GM23248 (cell line): Measurements from ENCODE around the gene DHDDS. TPM values are rescaled to one million over a fixed set of nuclear protein-coding genes. Genes with fewer than 3 reads are reported as not detected.
A peak's percentile ranks its signal among the peaks of the same experiment; 100 is the strongest.

Experiments used
- DNase-seq: peaks from one replicate; pipeline ENCODE4 v3.0.0-alpha.2; 2015
- H2AFZ ChIP-seq: fragments of 200-600 bp; sonication (generic); 2 replicates; pipeline ENCODE4 v1.6.1; 2016; ENCODE audit warnings: antibody characterized with exemption
- H3F3A ChIP-seq: fragments of 200-600 bp; sonication (generic); 2 replicates; pipeline ENCODE4 v1.6.1; 2016; ENCODE audit warnings: mild to moderate bottlenecking, antibody characterized with exemption, mixed run types; ENCODE audit not compliant: insufficient read depth
- H3K27ac ChIP-seq: fragments of 200-600 bp; sonication (generic); 2 replicates; pipeline ENCODE4 v1.5.1; 2016; ENCODE audit warnings: mild to moderate bottlenecking
- H3K27me3 ChIP-seq: fragments of 200-600 bp; sonication (generic); replicated peaks from 2 replicates; pipeline ENCODE4 v1.6.1; 2016; ENCODE audit warnings: mild to moderate bottlenecking; ENCODE audit not compliant: insufficient read depth
- H3K36me3 ChIP-seq: fragments of 200-600 bp; sonication (generic); 2 replicates; pipeline ENCODE4 v1.6.1; 2016; ENCODE audit warnings: low read depth, mild to moderate bottlenecking
- H3K4me1 ChIP-seq: fragments of 200-600 bp; sonication (generic); 2 replicates; pipeline ENCODE4 v1.6.1; 2016; ENCODE audit warnings: mild to moderate bottlenecking; ENCODE audit not compliant: insufficient read depth
- H3K4me2 ChIP-seq: fragments of 200-600 bp; sonication (generic); one replicate; pipeline ENCODE4 v1.6.1; 2016; ENCODE audit warnings: mild to moderate bottlenecking; ENCODE audit not compliant: unreplicated experiment
- H3K4me3 ChIP-seq: fragments of 200-600 bp; sonication (generic); 2 replicates; pipeline ENCODE4 v1.5.1; 2016; ENCODE audit warnings: mild to moderate bottlenecking
- H3K79me2 ChIP-seq: fragments of 200-600 bp; sonication (generic); 2 replicates; pipeline ENCODE4 v1.6.1; 2016; ENCODE audit warnings: mild to moderate bottlenecking; ENCODE audit not compliant: insufficient read depth
- H3K9ac ChIP-seq: fragments of 200-600 bp; sonication (generic); 2 replicates; pipeline ENCODE4 v1.6.1; 2016; ENCODE audit warnings: mild to moderate bottlenecking
- H3K9me2 ChIP-seq: fragments of 200-600 bp; sonication (generic); 2 replicates; pipeline ENCODE4 v1.6.1; 2016; ENCODE audit warnings: mixed run types, mild to moderate bottlenecking, moderate library complexity; ENCODE audit not compliant: insufficient read depth
- H3K9me3 ChIP-seq: fragments of 200-600 bp; sonication (generic); one replicate; pipeline ENCODE4 v1.6.1; 2017; ENCODE audit warnings: low read depth
- H4K20me1 ChIP-seq: fragments of 200-600 bp; sonication (generic); 2 replicates; pipeline ENCODE4 v1.6.0; 2016; ENCODE audit not compliant: insufficient read depth
- EZH2 ChIP-seq: fragments of 200-600 bp; sonication (generic); IDR thresholded peaks from 2 replicates; pipeline ENCODE4 v1.6.1; 2018; ENCODE audit warnings: antibody characterized with exemption, mild to moderate bottlenecking; ENCODE audit not compliant: insufficient read depth, poor library complexity, severe bottlenecking
- EZH2phosphoT487 ChIP-seq: fragments of 200-600 bp; sonication (generic); IDR thresholded peaks from 2 replicates; pipeline ENCODE4 v1.6.1; 2018; ENCODE audit warnings: antibody characterized with exemption, moderate library complexity, mild to moderate bottlenecking, low read depth; ENCODE audit not compliant: insufficient read depth
- WGBS, 2 experiments: methylation state at CpG; one replicate each; pipeline ENCODE4 v1.1.6; 2015 to 2017; ENCODE audit warnings: low lambda C conversion rate in 2 of 2, low coverage in 1 of 2; ENCODE audit errors: missing lambda C conversion rate in 2 of 2; 5-methylcytosine and 5-hydroxymethylcytosine counted together
- in situ Hi-C: fragments of 300-500 bp; cut with MboI; formaldehyde crosslinking; loops from 2 replicates; pipeline ENCODE4 v1.15.0; 2020
- polyA plus RNA-seq: library from polyadenylated mRNA; unstranded; fragments of >200 nt; fragmentation: Nextera tagmentation; extraction: Ambion mirVana; gene quantifications from 2 replicates; pipeline ENCODE4 v1.2.1, GENCODE V29; 2016
- total RNA-seq: library from RNA; depleted of rRNA; stranded (reverse); fragments of >200 nt; shearing (Covaris generic); gene quantifications from 2 replicates; pipeline ENCODE4 v1.2.3, GENCODE V29; 2014

Gene DHDDS
- total and polyA plus RNA-seq, 2 experiments from 2014 or later: 46.9 to 50.8 TPM

DNA sequence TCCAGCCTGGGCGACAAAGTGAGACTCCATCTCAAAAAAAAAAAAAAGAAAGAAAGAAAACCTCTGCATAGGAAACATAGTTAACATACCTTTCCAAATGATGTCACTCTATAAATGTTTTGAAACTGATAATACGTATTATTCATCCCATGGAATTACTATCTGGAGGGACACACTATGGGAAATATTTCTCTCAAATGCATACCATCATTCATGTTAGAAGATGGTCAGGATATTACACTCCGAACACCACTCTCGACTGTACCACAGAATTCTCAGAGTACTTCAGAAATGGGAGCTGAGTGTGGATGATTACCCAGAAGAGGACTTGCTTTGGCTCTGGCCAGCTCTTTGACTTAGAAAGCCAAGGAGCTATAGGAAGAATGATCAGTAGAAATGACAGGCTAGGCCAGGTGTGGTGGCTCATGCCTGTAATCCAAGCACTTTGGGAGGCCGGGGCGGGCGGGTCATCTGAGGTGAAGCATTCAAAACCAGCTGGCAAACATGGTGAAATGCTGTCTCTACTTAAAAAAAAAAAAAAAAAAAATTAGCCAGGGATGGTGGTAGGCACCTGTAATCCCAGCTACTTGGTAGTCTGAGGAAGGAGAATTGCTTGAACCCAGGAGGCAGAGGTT lies 26.7 kb upstream of the DHDDS start:
- 64% methylated on average over 6 to 7 of the region's 7 CpGs for WGBS, 2 experiments
- in situ Hi-C loops: no loop called here
- no peaks in the 10 kb centered on the region for H3K9me2 ChIP-seq
- H4K20me1 ChIP-seq: no peaks in the 10 kb centered on the region
- H3K4me3 ChIP-seq: no peak overlapping the region
- peak; percentile 41 for DNase-seq
- no peak overlapping the region for H3K27ac ChIP-seq
- peak overlapping the region; percentile 28 for H3K4me2 ChIP-seq
- H3K4me1 ChIP-seq: peaks cover 9% of the 10 kb centered on the region; the same call in 1 of the 2 replicates
- no peaks in the 10 kb centered on the region for H3K9me3 ChIP-seq
- TF ChIP-seq EZH2phosphoT487 (no peak), EZH2 (no peak)
- no peaks in the 10 kb centered on the region for H3K36me3 ChIP-seq
- peaks cover 15% of the 10 kb centered on the region for H3K27me3 ChIP-seq
- no peak overlapping the region for H3K9ac ChIP-seq
- H3F3A ChIP-seq: peaks cover 8% of the 10 kb centered on the region
- no peaks in the 10 kb centered on the region for H3K79me2 ChIP-seq
- H2AFZ ChIP-seq: no peak overlapping the region

DNA sequence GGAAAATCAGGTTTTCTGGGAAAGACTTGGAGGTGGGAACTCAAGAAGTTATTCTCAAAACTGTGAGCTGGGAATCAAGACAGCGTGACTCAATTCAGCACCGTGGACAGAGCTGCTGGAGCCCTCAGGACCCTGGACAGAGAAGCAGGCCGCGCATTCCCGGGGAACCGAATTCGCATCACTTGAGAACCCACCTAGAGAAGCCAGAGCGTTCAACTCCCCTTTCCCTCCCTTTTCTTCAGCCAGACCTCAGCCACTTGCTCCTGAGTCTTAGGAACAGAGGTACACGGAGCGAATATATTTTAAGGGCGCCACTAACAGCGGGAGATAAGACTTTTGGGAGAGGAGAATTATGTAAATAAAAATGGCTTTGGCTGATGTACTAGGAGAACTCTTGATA lies 23.5 kb upstream of the DHDDS start:
- Histone ChIP-seq H3K4me1 (peaks cover 9% of the 10 kb centered on the region; the same call in 1 of the 2 replicates), H3F3A (peaks cover 8% of the 10 kb centered on the region), H3K4me3 (no peak overlapping the region), H3K4me2 (no peak overlapping the region), H3K27me3 (peaks cover 43% of the 10 kb centered on the region), H3K9me3 (no peaks in the 10 kb centered on the region), H2AFZ (no peak overlapping the region), H3K9ac (no peak overlapping the region), H3K79me2 (no peaks in the 10 kb centered on the region), H3K36me3 (no peaks in the 10 kb centered on the region), H3K9me2 (no peaks in the 10 kb centered on the region), H3K27ac (no peak overlapping the region), H4K20me1 (no peaks in the 10 kb centered on the region)
- 3% methylated on average over 12 of the region's 12 CpGs for WGBS, 2 experiments
- DNase-seq: peak; percentile 80
- TF ChIP-seq EZH2 (no peak), EZH2phosphoT487 (no peak)
- in situ Hi-C loops: no loop called here

DNA sequence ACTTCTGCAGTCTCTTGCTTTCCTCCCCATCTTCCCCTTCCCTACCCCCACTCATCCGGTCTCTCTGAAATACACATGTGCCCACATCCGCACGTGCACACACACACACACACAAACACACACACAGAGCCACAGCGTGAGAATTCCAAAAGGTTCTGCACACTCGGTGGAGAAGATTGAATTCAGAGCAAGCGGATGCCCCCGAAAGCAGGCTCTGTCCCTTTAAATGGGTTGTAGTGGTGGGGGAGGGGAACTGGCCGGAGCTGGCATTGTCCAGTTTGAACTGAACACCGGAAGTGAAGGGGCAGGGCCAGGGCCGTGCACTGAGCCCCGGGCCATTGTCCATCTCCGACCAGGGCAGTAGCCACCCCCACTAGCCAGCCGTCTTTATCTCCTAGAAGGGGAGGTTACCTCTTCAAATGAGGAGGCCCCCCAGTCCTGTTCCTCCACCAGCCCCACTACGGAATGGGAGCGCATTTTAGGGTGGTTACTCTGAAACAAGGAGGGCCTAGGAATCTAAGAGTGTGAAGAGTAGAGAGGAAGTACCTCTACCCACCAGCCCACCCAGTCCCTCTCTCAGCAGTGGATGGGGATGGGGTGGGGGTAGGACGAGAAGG lies 22.8 kb upstream of the DHDDS start:
- H3K27ac ChIP-seq: no peak overlapping the region
- 5 to 7% methylated on average over 16 of the region's 16 CpGs for WGBS, 2 experiments
- H3K4me3 ChIP-seq: no peak overlapping the region
- H3K4me1 ChIP-seq: peaks cover 9% of the 10 kb centered on the region; the same call in 1 of the 2 replicates
- no peak overlapping the region for H3K4me2 ChIP-seq
- peaks cover 8% of the 10 kb centered on the region for H3F3A ChIP-seq
- no peak overlapping the region for H2AFZ ChIP-seq
- no peaks in the 10 kb centered on the region for H3K79me2 ChIP-seq
- H3K9ac ChIP-seq: no peak overlapping the region
- H3K27me3 ChIP-seq: peaks cover 48% of the 10 kb centered on the region
- H3K9me3 ChIP-seq: no peaks in the 10 kb centered on the region
- H3K9me2 ChIP-seq: no peaks in the 10 kb centered on the region
- H4K20me1 ChIP-seq: no peaks in the 10 kb centered on the region
- no peaks in the 10 kb centered on the region for H3K36me3 ChIP-seq
- TF ChIP-seq EZH2 (no peak), EZH2phosphoT487 (no peak)
- in situ Hi-C loops: no loop called here
- no peak for DNase-seq

DNA sequence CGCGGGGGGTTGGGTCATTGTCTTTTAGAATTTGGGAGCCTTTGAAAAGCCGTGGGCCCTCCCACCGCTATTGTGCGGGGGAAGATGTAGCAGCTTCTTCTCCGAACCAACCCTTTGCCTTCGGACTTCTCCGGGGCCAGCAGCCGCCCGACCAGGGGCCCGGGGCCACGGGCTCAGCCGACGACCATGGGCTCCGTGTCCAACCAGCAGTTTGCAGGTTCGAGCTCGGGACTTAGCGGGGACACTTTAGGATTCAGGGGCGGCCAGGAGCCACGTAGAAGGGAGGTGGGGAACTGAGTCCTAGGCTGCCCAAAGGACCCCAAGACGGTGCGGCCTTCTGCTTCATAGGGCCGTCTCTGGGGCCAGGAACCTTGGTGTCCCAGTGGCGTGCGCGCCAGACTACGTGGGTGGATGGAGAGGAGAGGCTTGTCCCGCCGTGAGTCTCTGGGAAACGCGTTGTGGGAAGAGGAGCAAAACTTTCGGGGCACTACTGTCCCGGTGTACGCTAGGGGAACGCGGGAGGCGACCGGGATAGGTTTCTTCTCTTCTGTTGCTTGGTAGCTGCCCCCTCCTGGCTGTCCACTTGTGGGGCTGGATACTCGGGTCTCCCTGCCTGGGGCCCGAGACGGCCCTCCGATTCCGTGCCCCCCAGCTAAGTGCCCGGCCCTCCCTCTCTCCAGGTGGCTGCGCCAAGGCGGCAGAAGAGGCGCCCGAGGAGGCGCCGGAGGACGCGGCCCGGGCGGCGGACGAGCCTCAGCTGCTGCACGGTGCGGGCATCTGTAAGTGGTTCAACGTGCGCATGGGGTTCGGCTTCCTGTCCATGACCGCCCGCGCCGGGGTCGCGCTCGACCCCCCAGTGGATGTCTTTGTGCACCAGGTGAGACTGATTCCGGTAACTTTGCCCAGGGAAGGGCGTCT lies 21.2 kb upstream of the DHDDS start, which contains the start of gene LIN28A:
LIN28A (plus strand) TSS at position 112 of the 918 bp plus-strand sequence; CDS start at position 187, 75 bp downstream.
- WGBS, 2 experiments: 3 to 5% methylated on average over 47 to 69 of the region's 70 CpGs
- in situ Hi-C loops: no loop called here
- Histone ChIP-seq H2AFZ (no peak within 1 kb of the TSS), H3K4me2 (no peak within 1 kb of the TSS), H3K27me3 (peaks cover 63% of the 10 kb centered on the region), H3K9me2 (no peaks in the 10 kb centered on the region), H3F3A (no peaks in the 10 kb centered on the region), H3K4me1 (peaks cover 6% of the 10 kb centered on the region; the same call in 1 of the 2 replicates), H3K4me3 (no peak within 1 kb of the TSS), H3K27ac (no peak within 1 kb of the TSS), H3K79me2 (no peaks in the 10 kb centered on the region), H4K20me1 (no peaks in the 10 kb centered on the region), H3K36me3 (no peaks in the 10 kb centered on the region), H3K9me3 (no peaks in the 10 kb centered on the region), H3K9ac (no peak within 1 kb of the TSS)
- DNase-seq: no peak
- TF ChIP-seq EZH2phosphoT487 (0 out of 2 replicates have a peak, but pooled peaks have one; percentile 53), EZH2 (no peak)
